Fibroblast of villous mesenchyme (primary cell): ENCODE data around the gene DUSP8. TPM values are rescaled to one million over a fixed set of nuclear protein-coding genes. Genes with fewer than 3 reads are reported as not detected.
A peak's percentile ranks its signal among the peaks of the same experiment; 100 is the strongest.

Source experiments
- DNase-seq: peaks from one replicate; pipeline ENCODE4 v3.0.0-alpha.2; 2010; ENCODE audit warnings: low read depth
- H3K4me3 ChIP-seq: 2 replicates; pipeline ENCODE4 v1.5.1; 2011; ENCODE audit warnings: low read depth, mild to moderate bottlenecking, low read length
- total RNA-seq: library from RNA; depleted of rRNA; stranded (reverse); fragments of >200 nt; gene quantifications from 2 replicates; pipeline ENCODE4 v1.2.3, GENCODE V29; 2012
- TF ChIP-seq, protein P1 (sequence below): IDR thresholded peaks from 2 replicates; pipeline ENCODE4 v1.5.1; 2012; ENCODE audit warnings: low read depth, mild to moderate bottlenecking, low read length; ENCODE audit not compliant: insufficient read depth

Gene DUSP8
- total RNA-seq, 1 donor = 0.86 TPM

GRCh38 chr11:1562469-1563148 is 9.5 kb downstream of the DUSP8 start:
- no peak for DNase-seq
- no peak overlapping the region for H3K4me3 ChIP-seq
- TF ChIP-seq, protein P1, sequence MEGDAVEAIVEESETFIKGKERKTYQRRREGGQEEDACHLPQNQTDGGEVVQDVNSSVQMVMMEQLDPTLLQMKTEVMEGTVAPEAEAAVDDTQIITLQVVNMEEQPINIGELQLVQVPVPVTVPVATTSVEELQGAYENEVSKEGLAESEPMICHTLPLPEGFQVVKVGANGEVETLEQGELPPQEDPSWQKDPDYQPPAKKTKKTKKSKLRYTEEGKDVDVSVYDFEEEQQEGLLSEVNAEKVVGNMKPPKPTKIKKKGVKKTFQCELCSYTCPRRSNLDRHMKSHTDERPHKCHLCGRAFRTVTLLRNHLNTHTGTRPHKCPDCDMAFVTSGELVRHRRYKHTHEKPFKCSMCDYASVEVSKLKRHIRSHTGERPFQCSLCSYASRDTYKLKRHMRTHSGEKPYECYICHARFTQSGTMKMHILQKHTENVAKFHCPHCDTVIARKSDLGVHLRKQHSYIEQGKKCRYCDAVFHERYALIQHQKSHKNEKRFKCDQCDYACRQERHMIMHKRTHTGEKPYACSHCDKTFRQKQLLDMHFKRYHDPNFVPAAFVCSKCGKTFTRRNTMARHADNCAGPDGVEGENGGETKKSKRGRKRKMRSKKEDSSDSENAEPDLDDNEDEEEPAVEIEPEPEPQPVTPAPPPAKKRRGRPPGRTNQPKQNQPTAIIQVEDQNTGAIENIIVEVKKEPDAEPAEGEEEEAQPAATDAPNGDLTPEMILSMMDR = no peak

DNA sequence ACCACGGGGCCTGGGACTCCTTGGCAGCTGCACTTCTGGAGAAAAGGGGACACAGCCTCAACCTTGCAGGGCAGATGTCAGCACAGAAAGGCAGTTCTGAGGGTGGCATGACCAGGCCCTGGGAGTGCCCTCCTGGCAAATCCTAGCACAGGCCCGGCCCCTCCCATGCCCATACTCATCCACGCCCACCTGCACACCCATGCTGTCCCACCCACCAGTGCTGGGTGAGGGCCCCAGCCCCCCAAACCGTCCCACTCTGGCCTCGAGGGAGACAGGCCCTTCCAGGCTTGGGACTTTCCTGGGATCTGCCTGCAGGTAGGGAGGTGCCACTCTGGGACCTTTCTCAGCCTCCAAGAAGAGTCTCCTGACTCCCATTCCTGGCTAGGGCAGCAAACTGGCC is 10.1 kb downstream of the DUSP8 start:
- no peak for DNase-seq
- H3K4me3 ChIP-seq = no peak overlapping the region
- TF ChIP-seq, protein P1 = no peak

DNA sequence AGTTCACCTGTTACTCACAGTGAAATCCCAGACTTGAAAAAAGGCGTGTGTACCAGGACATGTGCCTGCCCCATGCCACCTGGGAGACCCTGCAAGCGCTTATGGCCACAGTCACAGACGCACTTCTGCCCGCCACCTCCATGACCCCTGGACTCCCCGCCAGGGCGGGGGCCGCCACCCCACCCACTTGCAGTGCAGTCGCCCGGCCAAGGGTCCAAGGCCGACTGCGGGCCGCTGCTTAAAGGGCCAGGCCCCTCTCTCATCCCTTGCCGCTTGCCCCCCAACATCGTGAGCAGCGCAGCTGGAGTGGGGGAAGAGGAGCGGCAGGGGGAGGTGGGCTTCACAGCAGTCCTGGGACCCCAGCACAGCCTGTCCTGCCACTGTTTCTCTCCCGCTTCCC is 10.8 kb downstream of the DUSP8 start:
- H3K4me3 ChIP-seq = no peak overlapping the region
- TF ChIP-seq, protein P1 = no peak
- no peak for DNase-seq

- DNase-seq = no peak
Measured at GRCh38 chr11:1560649-1561251, 11.3 kb downstream of the DUSP8 start.

DNA sequence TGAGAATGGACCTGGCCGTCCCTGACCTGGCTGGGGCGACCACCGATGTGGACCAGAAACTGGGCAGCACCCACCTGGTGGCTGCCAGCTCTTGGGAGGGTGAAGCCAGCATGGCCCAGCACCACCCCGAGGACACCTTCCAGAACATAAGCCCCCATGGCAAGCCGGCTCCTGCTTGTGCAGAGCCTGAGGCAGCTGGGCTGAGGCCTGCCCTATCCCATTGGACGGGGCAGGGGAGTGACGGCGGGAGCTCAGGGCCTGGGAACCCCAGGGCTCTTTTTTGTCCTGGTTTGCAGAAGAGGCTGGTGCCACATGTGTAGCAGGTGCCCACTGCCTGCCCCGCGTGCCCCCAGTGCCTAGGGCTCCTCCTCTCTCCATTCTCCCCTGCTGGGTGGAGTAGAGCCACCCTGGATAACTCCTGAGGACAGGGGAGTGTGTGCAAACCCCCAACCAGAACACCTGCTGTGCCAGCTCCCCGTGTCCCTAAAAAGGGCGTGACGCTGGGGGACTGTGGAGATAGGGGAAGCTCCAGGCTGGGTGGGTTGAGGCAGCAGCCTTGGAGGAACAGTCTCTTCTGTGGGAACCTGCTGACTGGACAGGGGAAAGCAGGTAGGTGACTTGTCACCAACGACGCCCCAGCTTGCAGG is 11.9 kb downstream of the DUSP8 start:
- TF ChIP-seq, protein P1 = no peak
- H3K4me3 ChIP-seq = no peak overlapping the region
- no peak for DNase-seq

More at GRCh38 chr11:1560649-1561251, 11.3 kb downstream of the DUSP8 start:
- TF ChIP-seq, protein P1 = no peak
- no peak overlapping the region for H3K4me3 ChIP-seq

GRCh38 chr11:1559111-1559951 is 12.7 kb downstream of the DUSP8 start:
- DNase-seq = peak; percentile 63
- no peak overlapping the region for H3K4me3 ChIP-seq
- TF ChIP-seq, protein P1 = no peak
